K562 (cell line): ENCODE data around the gene SLC49A3. TPM values are rescaled to one million over a fixed set of nuclear protein-coding genes. Genes with fewer than 3 reads are reported as not detected.

Experiments
- BMI1 ChIP-seq: fragments of 150-350 bp; IDR thresholded peaks from 2 replicates; pipeline ENCODE4 v1.6.1; 2014; ENCODE audit warnings: low read length
- BRD4 ChIP-seq: fragments of 200-600 bp; sonication (generic); IDR thresholded peaks from 2 replicates; pipeline ENCODE4 v1.6.1; 2017; ENCODE audit warnings: inconsistent platforms
- CSDE1 ChIP-seq, 2 experiments: fragments of 450-650 bp; IDR thresholded peaks; 2 replicates each; pipeline ENCODE4 v1.6.1; 2016; ENCODE audit warnings: mild to moderate bottlenecking in 1 of 2
- ELF1 ChIP-seq: fragments of 200-800 bp; sonication (Bioruptor generic); IDR thresholded peaks from 2 replicates; pipeline ENCODE4 v1.6.1; 2016; ENCODE audit warnings: missing genetic modification characterization, missing compliant biosample characterization
- FOXA3 ChIP-seq, 2 experiments: fragments of 450-650 bp in 1 of 2; sonication (generic) in 1 of 2; formaldehyde crosslinking; IDR thresholded peaks in 1 of 2; conservative IDR thresholded peaks in 1 of 2; 2 replicates each; pipeline versions ENCODE4 v1.4.0 to v1.8.0; 2020 to 2022; ENCODE audit warnings: mild to moderate bottlenecking in 2 of 2, missing genetic modification reagents in 1 of 2
- PTTG1 ChIP-seq: fragments of 450-650 bp; IDR thresholded peaks from 2 replicates; pipeline ENCODE4 v1.6.1; 2016; ENCODE audit warnings: low read depth, mild to moderate bottlenecking, missing genetic modification characterization, missing compliant biosample characterization
- RUNX1 ChIP-seq: sonication (generic); IDR thresholded peaks from 2 replicates; pipeline ENCODE4 v1.6.1; 2016; ENCODE audit warnings: antibody characterized with exemption, low read depth
- STAT5B ChIP-seq: fragments of 250-450 bp; sonication (Bioruptor Pico); IDR thresholded peaks from 2 replicates; pipeline ENCODE4 v1.8.0; 2021; ENCODE audit warnings: mild to moderate bottlenecking, inconsistent platforms
- ZNF274 ChIP-seq: IDR thresholded peaks from 2 replicates; pipeline ENCODE4 v1.6.1; 2011; ENCODE audit warnings: low read depth, mild to moderate bottlenecking, low read length, moderate library complexity, borderline replicate concordance
- ZNF707 ChIP-seq: fragments of 250-450 bp; sonication (Bioruptor Pico); conservative IDR thresholded peaks from 2 replicates; pipeline ENCODE4 v1.8.0; 2022; ENCODE audit warnings: inconsistent platforms, mild to moderate bottlenecking, moderate library complexity
- polyA plus RNA-seq, 8 experiments: library from polyadenylated mRNA; depleted of rRNA in 4 of 8; stranded (reverse) in 5 of 8; unstranded in 3 of 8; fragments of >200 nt; fragmentation: Nextera tagmentation in 2 of 8; fragmentation: Illumina TruSeq in 1 of 8; extraction: Ambion mirVana in 2 of 8; extraction: Trizol in 1 of 8; gene quantifications; 2 replicates each; pipeline versions ENCODE4 v1.2.1 to v1.2.3, GENCODE V29; 2011 to 2014; ENCODE audit warnings: inconsistent platforms in 1 of 8, missing spikeins in 1 of 8
- total RNA-seq, 7 experiments: library from RNA; depleted of rRNA in 6 of 7; stranded (reverse); fragments of >200 nt in 6 of 7; fragmentation: Illumina TruSeq in 2 of 7; extraction: Trizol in 2 of 7; gene quantifications; 2 replicates each; pipeline versions ENCODE4 v1.2.1 to v1.2.3, GENCODE V29; 2011 to 2021; ENCODE audit warnings: low replicate concordance in 1 of 7
- TF ChIP-seq, protein P1 (sequence below): fragments of 450-650 bp; IDR thresholded peaks from 2 replicates; pipeline ENCODE4 v1.6.1; 2018; ENCODE audit warnings: mild to moderate bottlenecking, low read depth; ENCODE audit not compliant: partially characterized antibody
- TF ChIP-seq, protein P2 (sequence below): fragments of 450-650 bp; formaldehyde crosslinking; IDR thresholded peaks from 2 replicates; pipeline ENCODE4 v1.4.0; 2022; ENCODE audit warnings: missing genetic modification characterization
- TF ChIP-seq, protein P3 (sequence below): fragments of 450-650 bp; IDR thresholded peaks from one replicate; pipeline ENCODE4 v1.6.1; 2018; ENCODE audit warnings: mild to moderate bottlenecking, moderate library complexity; ENCODE audit not compliant: partially characterized antibody
- TF ChIP-seq, protein P4 (sequence below): fragments of 250-450 bp; sonication (Bioruptor Pico); IDR thresholded peaks from 2 replicates; pipeline ENCODE4 v1.5.0; 2021; ENCODE audit warnings: mild to moderate bottlenecking, moderate library complexity
- TF ChIP-seq, protein P5 (sequence below): fragments of 150-350 bp; IDR thresholded peaks from 2 replicates; pipeline ENCODE4 v1.6.1; 2014; ENCODE audit warnings: low read depth, mild to moderate bottlenecking, low read length, borderline replicate concordance

The SLC49A3 gene
- total and polyA plus RNA-seq, 9 of the 15 experiments (the other 6 are each of a cell fraction or from before 2014, with no cell fraction given): 0.24 to 0.41 TPM; not detected in 7

DNA sequence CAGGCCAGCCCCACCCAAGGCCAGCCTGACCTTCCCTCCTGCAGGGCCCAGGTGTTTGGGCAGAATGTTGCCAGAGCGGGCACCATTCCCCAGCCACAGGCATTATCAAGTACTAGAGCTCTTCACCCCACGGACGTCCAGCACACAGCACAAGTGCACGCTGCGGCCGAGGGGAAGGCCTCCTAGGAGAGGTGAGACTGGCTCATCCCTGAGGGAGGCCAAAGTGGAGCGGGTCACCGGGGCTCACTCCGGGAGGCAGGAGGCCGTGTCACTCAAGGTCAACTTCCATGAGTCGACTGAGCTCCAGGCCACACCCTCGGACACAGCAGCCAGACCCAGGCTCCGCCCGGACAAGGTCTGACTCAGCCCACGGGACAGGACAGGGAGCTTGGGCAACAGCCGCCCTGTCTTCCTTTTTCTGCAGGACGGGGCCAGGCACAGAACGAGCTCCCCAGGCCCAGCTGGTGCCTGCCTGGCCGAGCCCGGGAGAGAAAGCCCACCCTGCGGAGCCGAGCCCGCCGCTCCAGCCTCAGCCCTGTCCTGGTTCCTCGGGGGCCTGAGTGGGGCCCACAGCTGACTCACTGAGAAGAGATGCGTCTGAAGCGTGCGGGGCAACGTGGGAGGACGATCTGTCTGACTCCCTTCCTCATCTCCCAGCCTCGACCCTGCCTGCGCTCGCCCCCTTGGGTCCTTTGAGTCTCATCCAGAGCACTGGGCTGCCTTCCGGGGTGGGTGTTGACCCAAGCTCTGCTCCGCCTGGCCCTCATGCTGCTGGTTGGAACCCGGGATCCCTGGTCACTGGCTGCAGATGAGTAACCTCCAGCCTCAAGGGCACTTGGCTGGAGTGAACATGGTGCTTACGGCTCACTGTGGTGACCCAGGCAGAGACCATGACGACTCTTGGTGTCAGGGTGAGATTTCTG is 1.6 kb downstream of the SLC49A3 start (continued):
- TF ChIP-seq, protein P1, sequence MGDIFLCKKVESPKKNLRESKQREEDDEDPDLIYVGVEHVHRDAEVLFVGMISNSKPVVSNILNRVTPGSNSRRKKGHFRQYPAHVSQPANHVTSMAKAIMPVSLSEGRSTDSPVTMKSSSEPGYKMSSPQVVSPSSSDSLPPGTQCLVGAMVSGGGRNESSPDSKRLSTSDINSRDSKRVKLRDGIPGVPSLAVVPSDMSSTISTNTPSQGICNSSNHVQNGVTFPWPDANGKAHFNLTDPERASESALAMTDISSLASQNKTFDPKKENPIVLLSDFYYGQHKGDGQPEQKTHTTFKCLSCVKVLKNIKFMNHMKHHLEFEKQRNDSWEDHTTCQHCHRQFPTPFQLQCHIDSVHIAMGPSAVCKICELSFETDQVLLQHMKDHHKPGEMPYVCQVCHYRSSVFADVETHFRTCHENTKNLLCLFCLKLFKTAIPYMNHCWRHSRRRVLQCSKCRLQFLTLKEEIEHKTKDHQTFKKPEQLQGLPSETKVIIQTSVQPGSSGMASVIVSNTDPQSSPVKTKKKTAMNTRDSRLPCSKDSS: no peak
- TF ChIP-seq STAT5B (CRISPR knock-in tag) (no peak), BRD4 (no peak), BMI1 (no peak), RUNX1 (no peak), ELF1 (tag) (no peak), ZNF707 (CRISPR knock-in tag) (no peak), PTTG1 (tag) (no peak), FOXA3 (CRISPR knock-in tag; conservative IDR thresholded peaks at IDR 0.05 in 1 of 2, IDR thresholded peaks at IDR 0.05 in 1 of 2) (no peak), ZNF274 (no peak), CSDE1 (IDR thresholded peaks at IDR 0.05) (no peak)
- TF ChIP-seq, protein P2, sequence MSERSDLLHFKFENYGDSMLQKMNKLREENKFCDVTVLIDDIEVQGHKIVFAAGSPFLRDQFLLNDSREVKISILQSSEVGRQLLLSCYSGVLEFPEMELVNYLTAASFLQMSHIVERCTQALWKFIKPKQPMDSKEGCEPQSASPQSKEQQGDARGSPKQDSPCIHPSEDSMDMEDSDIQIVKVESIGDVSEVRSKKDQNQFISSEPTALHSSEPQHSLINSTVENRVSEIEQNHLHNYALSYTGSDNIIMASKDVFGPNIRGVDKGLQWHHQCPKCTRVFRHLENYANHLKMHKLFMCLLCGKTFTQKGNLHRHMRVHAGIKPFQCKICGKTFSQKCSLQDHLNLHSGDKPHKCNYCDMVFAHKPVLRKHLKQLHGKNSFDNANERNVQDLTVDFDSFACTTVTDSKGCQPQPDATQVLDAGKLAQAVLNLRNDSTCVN: no peak
- TF ChIP-seq, protein P3, sequence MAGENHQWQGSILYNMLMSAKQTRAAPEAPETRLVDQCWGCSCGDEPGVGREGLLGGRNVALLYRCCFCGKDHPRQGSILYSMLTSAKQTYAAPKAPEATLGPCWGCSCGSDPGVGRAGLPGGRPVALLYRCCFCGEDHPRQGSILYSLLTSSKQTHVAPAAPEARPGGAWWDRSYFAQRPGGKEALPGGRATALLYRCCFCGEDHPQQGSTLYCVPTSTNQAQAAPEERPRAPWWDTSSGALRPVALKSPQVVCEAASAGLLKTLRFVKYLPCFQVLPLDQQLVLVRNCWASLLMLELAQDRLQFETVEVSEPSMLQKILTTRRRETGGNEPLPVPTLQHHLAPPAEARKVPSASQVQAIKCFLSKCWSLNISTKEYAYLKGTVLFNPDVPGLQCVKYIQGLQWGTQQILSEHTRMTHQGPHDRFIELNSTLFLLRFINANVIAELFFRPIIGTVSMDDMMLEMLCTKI: no peak
- TF ChIP-seq, protein P4, sequence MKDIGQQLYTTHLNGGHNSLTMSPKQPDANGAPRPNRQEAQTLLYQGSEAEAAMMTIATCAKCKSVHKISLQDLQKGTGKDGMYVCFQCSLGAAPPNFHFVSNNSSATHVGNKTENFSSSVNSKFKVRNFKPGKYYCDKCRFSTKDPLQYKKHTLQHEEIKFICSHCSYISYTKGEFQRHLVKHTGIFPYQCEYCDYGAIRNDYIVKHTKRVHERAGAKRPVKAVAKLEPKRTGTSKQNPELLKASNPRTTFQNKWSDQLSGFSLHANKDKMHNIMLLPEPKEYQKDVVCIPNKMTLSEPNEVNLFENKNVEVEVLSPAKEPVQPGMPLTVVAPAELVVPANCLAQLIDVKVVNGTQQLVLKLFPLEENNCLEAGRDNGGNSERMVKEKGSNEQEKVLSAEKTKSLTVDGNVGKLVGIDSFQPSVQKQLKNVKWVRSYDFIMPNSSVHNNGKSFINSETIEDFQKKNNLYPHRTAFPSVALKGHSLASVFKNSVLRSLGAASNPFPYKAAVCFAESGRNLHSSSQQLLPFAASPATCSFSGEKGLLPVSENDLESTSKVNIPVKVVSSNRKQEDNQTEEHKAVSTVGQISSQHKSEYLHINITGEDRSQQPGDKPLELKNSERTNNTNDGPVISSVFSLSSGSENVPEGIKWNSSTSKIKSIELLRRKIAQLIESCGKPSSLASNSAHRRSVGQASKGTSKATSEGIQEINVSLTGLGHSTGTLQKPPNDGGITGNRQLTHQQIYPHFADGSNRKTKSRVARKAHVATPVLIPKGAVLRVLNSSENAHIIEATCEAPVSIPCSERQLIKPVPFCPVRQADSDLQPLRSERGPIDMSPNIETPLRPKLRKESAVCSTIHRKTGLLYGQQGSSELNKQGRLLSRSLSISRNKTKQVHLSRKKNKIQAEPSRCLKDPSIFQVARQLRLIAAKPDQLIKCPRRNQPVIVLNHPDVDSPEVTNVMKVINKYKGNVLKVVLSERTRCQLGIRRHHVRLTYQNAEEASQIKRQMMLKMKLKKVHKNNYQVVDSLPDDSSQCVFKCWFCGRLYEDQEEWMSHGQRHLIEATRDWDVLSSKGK: no peak
- TF ChIP-seq, protein P5, sequence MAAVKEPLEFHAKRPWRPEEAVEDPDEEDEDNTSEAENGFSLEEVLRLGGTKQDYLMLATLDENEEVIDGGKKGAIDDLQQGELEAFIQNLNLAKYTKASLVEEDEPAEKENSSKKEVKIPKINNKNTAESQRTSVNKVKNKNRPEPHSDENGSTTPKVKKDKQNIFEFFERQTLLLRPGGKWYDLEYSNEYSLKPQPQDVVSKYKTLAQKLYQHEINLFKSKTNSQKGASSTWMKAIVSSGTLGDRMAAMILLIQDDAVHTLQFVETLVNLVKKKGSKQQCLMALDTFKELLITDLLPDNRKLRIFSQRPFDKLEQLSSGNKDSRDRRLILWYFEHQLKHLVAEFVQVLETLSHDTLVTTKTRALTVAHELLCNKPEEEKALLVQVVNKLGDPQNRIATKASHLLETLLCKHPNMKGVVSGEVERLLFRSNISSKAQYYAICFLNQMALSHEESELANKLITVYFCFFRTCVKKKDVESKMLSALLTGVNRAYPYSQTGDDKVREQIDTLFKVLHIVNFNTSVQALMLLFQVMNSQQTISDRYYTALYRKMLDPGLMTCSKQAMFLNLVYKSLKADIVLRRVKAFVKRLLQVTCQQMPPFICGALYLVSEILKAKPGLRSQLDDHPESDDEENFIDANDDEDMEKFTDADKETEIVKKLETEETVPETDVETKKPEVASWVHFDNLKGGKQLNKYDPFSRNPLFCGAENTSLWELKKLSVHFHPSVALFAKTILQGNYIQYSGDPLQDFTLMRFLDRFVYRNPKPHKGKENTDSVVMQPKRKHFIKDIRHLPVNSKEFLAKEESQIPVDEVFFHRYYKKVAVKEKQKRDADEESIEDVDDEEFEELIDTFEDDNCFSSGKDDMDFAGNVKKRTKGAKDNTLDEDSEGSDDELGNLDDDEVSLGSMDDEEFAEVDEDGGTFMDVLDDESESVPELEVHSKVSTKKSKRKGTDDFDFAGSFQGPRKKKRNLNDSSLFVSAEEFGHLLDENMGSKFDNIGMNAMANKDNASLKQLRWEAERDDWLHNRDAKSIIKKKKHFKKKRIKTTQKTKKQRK: no peak
